KMS-11 (cell line): ENCODE measurements around the gene SERGEF.
A peak's percentile ranks its signal among the peaks of the same experiment; 100 is the strongest.

Experiments used
- H2AFZ ChIP-seq: fragments of 200-600 bp; sonication (generic); 2 replicates; pipeline ENCODE4 v1.6.1; 2016; ENCODE audit warnings: antibody characterized with exemption, mixed run types, low read depth
- H3K27ac ChIP-seq: fragments of 200-600 bp; sonication (generic); 2 replicates; pipeline ENCODE4 v1.6.1; 2016; ENCODE audit warnings: mild to moderate bottlenecking, mixed run types
- H3K27me3 ChIP-seq: fragments of 200-600 bp; sonication (generic); 2 replicates; pipeline ENCODE4 v1.6.1; 2017; ENCODE audit warnings: mild to moderate bottlenecking, low read depth, mixed run types, moderate library complexity; ENCODE audit not compliant: insufficient read depth
- H3K36me3 ChIP-seq: fragments of 200-600 bp; sonication (generic); 2 replicates; pipeline ENCODE4 v1.6.1; 2017; ENCODE audit warnings: mild to moderate bottlenecking, mixed run types; ENCODE audit not compliant: insufficient read depth
- H3K4me1 ChIP-seq: fragments of 200-600 bp; sonication (generic); 2 replicates; pipeline ENCODE4 v1.6.1; 2016; ENCODE audit warnings: mild to moderate bottlenecking, low read depth, mixed run types; ENCODE audit not compliant: poor library complexity, severe bottlenecking
- H3K4me2 ChIP-seq: fragments of 200-600 bp; sonication (generic); 2 replicates; pipeline ENCODE4 v1.7.0; 2016; ENCODE audit warnings: mild to moderate bottlenecking, mixed run types
- H3K4me3 ChIP-seq: fragments of 200-600 bp; sonication (generic); IDR thresholded peaks from 2 replicates; pipeline ENCODE4 v1.6.1; 2017; ENCODE audit warnings: low read depth, low read length, mixed read lengths; ENCODE audit not compliant: insufficient read depth
- H3K79me2 ChIP-seq: fragments of 200-600 bp; sonication (generic); 2 replicates; pipeline ENCODE4 v1.6.1; 2016; ENCODE audit warnings: low read depth, mixed run types; ENCODE audit not compliant: insufficient read depth
- H3K9ac ChIP-seq: fragments of 200-600 bp; sonication (generic); 2 replicates; pipeline ENCODE4 v1.6.1; 2016; ENCODE audit warnings: mild to moderate bottlenecking, mixed run types
- H4K20me1 ChIP-seq: fragments of 200-600 bp; sonication (generic); 2 replicates; pipeline ENCODE4 v1.6.1; 2016; ENCODE audit warnings: mild to moderate bottlenecking, mixed run types; ENCODE audit not compliant: insufficient read depth
- CTCF ChIP-seq: fragments of 200-600 bp; sonication (generic); conservative IDR thresholded peaks from 2 replicates; pipeline ENCODE4 v1.6.1; 2017; ENCODE audit warnings: low read depth, mild to moderate bottlenecking, antibody characterized with exemption, low read length, moderate library complexity, mixed read lengths

The SERGEF gene

GRCh38 chr11:18013790-18014507, 1.1 kb upstream of the SERGEF start:
- peak overlapping the region; percentile 56 for H3K4me2 ChIP-seq
- H2AFZ ChIP-seq, result peak overlapping the region; percentile 99
- no peaks in the 10 kb centered on the region for H4K20me1 ChIP-seq
- H3K27me3 ChIP-seq, result no peaks in the 10 kb centered on the region
- H3K9ac ChIP-seq, result peak overlapping the region; percentile 63
- H3K27ac ChIP-seq, result peak overlapping the region; percentile 49
- no peak overlapping the region for H3K4me3 ChIP-seq
- H3K4me1 ChIP-seq, result peaks cover 14% of the 10 kb centered on the region
- H3K36me3 ChIP-seq, result no peaks in the 10 kb centered on the region
- TF ChIP-seq CTCF, result no peak
- no peaks in the 10 kb centered on the region for H3K79me2 ChIP-seq

GRCh38 chr11:18012122-18012905, 533 bp downstream of the SERGEF start:
- Histone ChIP-seq H3K36me3 (no peaks in the 10 kb centered on the region), H3K79me2 (no peaks in the 10 kb centered on the region), H3K27me3 (no peaks in the 10 kb centered on the region), H3K4me1 (peaks cover 14% of the 10 kb centered on the region), H3K9ac (peak overlapping the region; percentile 59; the same call in 1 of the 2 replicates), H2AFZ (peak overlapping the region; percentile 99), H3K27ac (no peak overlapping the region), H3K4me3 (no peak overlapping the region), H4K20me1 (no peaks in the 10 kb centered on the region), H3K4me2 (peak overlapping the region; percentile 87)
- no peak for TF ChIP-seq CTCF

- Histone ChIP-seq H4K20me1 (no peaks in the 10 kb centered on the region), H3K36me3 (no peaks in the 10 kb centered on the region), H3K4me3 (no peak overlapping the region), H3K4me1 (peaks cover 14% of the 10 kb centered on the region), H2AFZ (no peak overlapping the region; the same call in 1 of the 2 replicates), H3K79me2 (no peaks in the 10 kb centered on the region), H3K27ac (no peak overlapping the region), H3K27me3 (no peaks in the 10 kb centered on the region), H3K4me2 (peak overlapping the region; percentile 87; the same call in 1 of the 2 replicates), H3K9ac (no peak overlapping the region)
- no peak for TF ChIP-seq CTCF
Observed at GRCh38 chr11:18011633-18012032, 1.2 kb downstream of the SERGEF start.

GRCh38 chr11:18010977-18011586, 1.8 kb downstream of the SERGEF start:
- Histone ChIP-seq H3K4me3 (no peak overlapping the region), H2AFZ (no peak overlapping the region), H3K4me1 (peaks cover 14% of the 10 kb centered on the region), H3K27ac (no peak overlapping the region), H3K4me2 (no peak overlapping the region), H3K36me3 (no peaks in the 10 kb centered on the region), H3K9ac (no peak overlapping the region), H4K20me1 (no peaks in the 10 kb centered on the region), H3K27me3 (no peaks in the 10 kb centered on the region), H3K79me2 (no peaks in the 10 kb centered on the region)
- no peak for TF ChIP-seq CTCF
